SK-N-SH (cell line): ENCODE data around the gene STXBP6. TPM values are rescaled to one million over a fixed set of nuclear protein-coding genes. Genes with fewer than 3 reads are reported as not detected.

Source experiments
- CTCF ChIA-PET: fragments of 300-600, 350-600 bp; formaldehyde crosslinking; extraction: SDS; loops from one replicate; lab custom pipeline; 2021; lab: Yijun Ruan, JAX
- POLR2A ChIA-PET: fragments of 350-600 bp; sonication (Branson Sonifier 250); formaldehyde crosslinking; extraction: SDS; loops from one replicate; lab custom pipeline; 2020; ENCODE audit warnings: antibody characterized with exemption, inconsistent platforms; lab: Yijun Ruan, JAX
- DNase-seq: peaks from one replicate; pipeline ENCODE4 v3.0.0; 2012
- H2AFZ ChIP-seq: fragments of 200-600 bp; sonication (generic); 2 replicates; pipeline ENCODE4 v1.8.1; 2016; ENCODE audit warnings: antibody characterized with exemption, mild to moderate bottlenecking, low read depth
- H3F3A ChIP-seq: fragments of 200-600 bp; sonication (generic); replicated peaks from 2 replicates; pipeline ENCODE3; 2016; ENCODE audit warnings: antibody characterized with exemption, mild to moderate bottlenecking; ENCODE audit not compliant: insufficient read depth
- H3K27ac ChIP-seq, 2 experiments: fragments of 200-500 bp in 1 of 2; fragments of 200-600 bp in 1 of 2; sonication (Bioruptor generic) in 1 of 2; sonication (generic), shearing (Covaris generic) in 1 of 2; 2 replicates each; pipeline versions ENCODE4 v1.5.1 to v1.6.1; 2014 to 2016; ENCODE audit warnings: low read depth in 2 of 2, inconsistent platforms in 1 of 2, low read length in 1 of 2, mild to moderate bottlenecking in 1 of 2, mixed read lengths in 1 of 2
- H3K27me3 ChIP-seq: fragments of 200-600 bp; sonication (generic), shearing (Covaris generic); 2 replicates; pipeline ENCODE4 v1.6.1; 2016; ENCODE audit warnings: mixed run types; ENCODE audit not compliant: insufficient read depth
- H3K36me3 ChIP-seq, 2 experiments: fragments of 200-500 bp in 1 of 2; fragments of 200-600 bp in 1 of 2; sonication (Bioruptor generic) in 1 of 2; sonication (generic) in 1 of 2; replicated peaks in 1 of 2; 2 replicates each; pipeline versions ENCODE3 to v1.5.1; 2014 to 2016; ENCODE audit warnings: low read length in 1 of 2, mild to moderate bottlenecking in 1 of 2; ENCODE audit not compliant: insufficient read depth in 2 of 2, control insufficient read depth in 1 of 2
- H3K4me1 ChIP-seq, 2 experiments: fragments of 200-500 bp in 1 of 2; fragments of 200-600 bp in 1 of 2; sonication (Bioruptor generic) in 1 of 2; sonication (generic), shearing (Covaris generic) in 1 of 2; 2 replicates each; pipeline versions ENCODE4 v1.5.1 to v1.6.1; 2014 to 2016; ENCODE audit warnings: low read depth in 1 of 2, low read length in 1 of 2, mixed run types in 1 of 2; ENCODE audit not compliant: insufficient read depth in 2 of 2, control insufficient read depth in 1 of 2
- H3K4me2 ChIP-seq: fragments of 200-600 bp; sonication (generic), shearing (Covaris generic); 2 replicates; pipeline ENCODE4 v1.6.1; 2017; ENCODE audit warnings: mixed run types
- H3K4me3 ChIP-seq, 2 experiments: fragments of 200-500 bp in 1 of 2; fragments of 200-600 bp in 1 of 2; sonication (Bioruptor generic) in 1 of 2; sonication (generic), shearing (Covaris generic) in 1 of 2; 2 replicates each; pipeline versions ENCODE4 v1.5.1 to v1.8.1; 2014 to 2016; ENCODE audit warnings: low read depth in 2 of 2, inconsistent platforms in 1 of 2, low read length in 1 of 2, mild to moderate bottlenecking in 1 of 2, mixed read lengths in 1 of 2, moderate library complexity in 1 of 2
- H3K79me2 ChIP-seq: fragments of 200-600 bp; sonication (generic); 2 replicates; pipeline ENCODE4 v1.8.1; 2017; ENCODE audit warnings: mild to moderate bottlenecking; ENCODE audit not compliant: insufficient read depth
- H3K9ac ChIP-seq: fragments of 200-600 bp; sonication (generic); 2 replicates; pipeline ENCODE4 v1.6.1; 2017; ENCODE audit warnings: mixed run types
- H3K9me2 ChIP-seq: fragments of 200-600 bp; sonication (generic); 2 replicates; pipeline ENCODE4 v1.6.1; 2017; ENCODE audit warnings: mixed run types
- H3K9me3 ChIP-seq: fragments of 200-600 bp; sonication (generic); 2 replicates; pipeline ENCODE4 v1.6.1; 2017; ENCODE audit warnings: mixed run types, mild to moderate bottlenecking, moderate library complexity
- H4K20me1 ChIP-seq: fragments of 200-600 bp; sonication (generic); 2 replicates; pipeline ENCODE4 v1.6.1; 2017; ENCODE audit warnings: mild to moderate bottlenecking, mixed run types; ENCODE audit not compliant: insufficient read depth
- CHD2 ChIP-seq: fragments of 150-350 bp; IDR thresholded peaks from 2 replicates; pipeline ENCODE4 v1.6.1; 2018; ENCODE audit warnings: low read length; ENCODE audit not compliant: partially characterized antibody
- FOSL2 ChIP-seq: IDR thresholded peaks from 2 replicates; pipeline ENCODE4 v1.4.0; 2012; ENCODE audit warnings: low read depth, mild to moderate bottlenecking, moderate library complexity, borderline replicate concordance
- FOXJ3 ChIP-seq: sonication (generic); formaldehyde crosslinking; IDR thresholded peaks from 2 replicates; pipeline ENCODE4 v1.5.1; 2020; ENCODE audit warnings: mild to moderate bottlenecking, missing genetic modification reagents
- FOXM1 ChIP-seq: IDR thresholded peaks from 2 replicates; pipeline ENCODE4 v1.4.0; 2012; ENCODE audit warnings: low read depth, mild to moderate bottlenecking
- MEF2A ChIP-seq: IDR thresholded peaks from 2 replicates; pipeline ENCODE4 v1.4.0; 2012; ENCODE audit warnings: low read depth, borderline replicate concordance
- NRF1 ChIP-seq: IDR thresholded peaks from 2 replicates; pipeline ENCODE4 v1.6.1; 2012; ENCODE audit warnings: low read depth, mild to moderate bottlenecking, low read length
- RCOR1 ChIP-seq: fragments of 150-350 bp; IDR thresholded peaks from 2 replicates; pipeline ENCODE4 v1.6.1; 2017; ENCODE audit warnings: antibody characterized with exemption, low read length
- SIN3A ChIP-seq: IDR thresholded peaks from 2 replicates; pipeline ENCODE4 v1.6.1; 2012; ENCODE audit warnings: low read depth, mild to moderate bottlenecking, low read length, moderate library complexity, borderline replicate concordance
- SMC3 ChIP-seq: IDR thresholded peaks from 2 replicates; pipeline ENCODE4 v1.6.1; 2012; ENCODE audit warnings: low read depth, low read length, improper control_type of control experiment
- TAF1 ChIP-seq: IDR thresholded peaks from 2 replicates; pipeline ENCODE4 v1.6.1; 2012; ENCODE audit warnings: low read depth, mild to moderate bottlenecking, low read length, moderate library complexity, borderline replicate concordance
- TCF12 ChIP-seq: IDR thresholded peaks from 2 replicates; pipeline ENCODE4 v1.4.0; 2012
- TEAD4 ChIP-seq: IDR thresholded peaks from 2 replicates; pipeline ENCODE4 v1.4.0; 2012; ENCODE audit warnings: mild to moderate bottlenecking, borderline replicate concordance; ENCODE audit not compliant: insufficient read depth
- USF2 ChIP-seq: fragments of 150-350 bp; IDR thresholded peaks from 2 replicates; pipeline ENCODE4 v1.6.1; 2017; ENCODE audit warnings: antibody characterized with exemption, low read length, low read depth, borderline replicate concordance
- YY1 ChIP-seq: IDR thresholded peaks from 2 replicates; pipeline ENCODE4 v1.4.0; 2012; ENCODE audit warnings: low read depth, mild to moderate bottlenecking
- WGBS: methylation state at CpG from one replicate; pipeline ENCODE4 v1.1.6; 2017; ENCODE audit warnings: low lambda C conversion rate; 5-methylcytosine and 5-hydroxymethylcytosine counted together
- polyA plus RNA-seq, 3 experiments: library from polyadenylated mRNA; depleted of rRNA; stranded (reverse); fragments of >200 nt; gene quantifications; 2 replicates each; pipeline ENCODE4 v1.2.3, GENCODE V29; 2012
- TF ChIP-seq, protein P1 (sequence below): IDR thresholded peaks from 2 replicates; pipeline ENCODE4 v1.6.1; 2012; ENCODE audit warnings: mild to moderate bottlenecking, low read depth, low read length, moderate library complexity
- TF ChIP-seq, protein P2 (sequence below): fragments of 150-350 bp; IDR thresholded peaks from 2 replicates; pipeline ENCODE4 v1.6.1; 2016; ENCODE audit warnings: mild to moderate bottlenecking, low read depth, low read length
- TF ChIP-seq, protein P3 (sequence below): IDR thresholded peaks from 2 replicates; pipeline ENCODE4 v1.4.0; 2012; ENCODE audit warnings: low read depth, borderline replicate concordance

The STXBP6 gene
- polyA plus RNA-seq, 1 of the 3 experiments (the other 2 are of a cell fraction), result 0.16 TPM

DNA sequence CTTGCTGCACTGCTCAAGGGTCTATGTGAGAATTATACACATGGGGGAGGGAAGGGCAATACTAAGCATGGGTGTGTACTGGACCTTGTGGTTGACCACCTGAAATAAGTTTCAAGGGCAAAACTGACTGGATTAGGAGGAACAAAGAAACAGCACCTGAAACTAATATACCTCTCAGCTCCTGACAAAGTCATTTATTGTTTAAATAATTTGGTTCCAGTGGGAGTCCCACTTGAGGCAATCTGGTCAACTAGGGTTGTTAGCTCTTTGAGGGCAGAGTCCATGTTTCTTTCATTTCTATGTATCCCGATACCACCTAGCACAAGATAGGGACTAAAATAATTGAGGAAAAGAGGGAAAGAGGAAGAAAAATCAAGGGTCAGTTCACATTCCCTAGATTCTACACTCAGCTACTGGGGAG, 45.5 kb downstream of the STXBP6 start:
- Histone ChIP-seq H3K4me2 (no peak overlapping the region), H3K4me3 (no peak overlapping the region), H3F3A (no peaks in the 10 kb centered on the region), H3K27ac (no peak overlapping the region), H3K9me3 (no peaks in the 10 kb centered on the region), H3K4me1 (peaks cover 0 to 8% of the 10 kb centered on the region in 2 experiments; a peak in 1 of 4 replicates), H3K27me3 (peaks cover 2% of the 10 kb centered on the region; the same call in 1 of the 2 replicates), H2AFZ (no peak overlapping the region), H3K79me2 (no peaks in the 10 kb centered on the region), H4K20me1 (no peaks in the 10 kb centered on the region), H3K36me3 (no peaks in the 10 kb centered on the region), H3K9ac (no peak overlapping the region), H3K9me2 (no peaks in the 10 kb centered on the region)
- CTCF ChIA-PET, result no interaction called here
- POLR2A ChIA-PET, result no interaction called here
- no peak for DNase-seq
- TF ChIP-seq USF2 (no peak), YY1 (no peak), FOSL2 (no peak), SMC3 (no peak), NRF1 (no peak), TAF1 (no peak)
- TF ChIP-seq, protein P1, sequence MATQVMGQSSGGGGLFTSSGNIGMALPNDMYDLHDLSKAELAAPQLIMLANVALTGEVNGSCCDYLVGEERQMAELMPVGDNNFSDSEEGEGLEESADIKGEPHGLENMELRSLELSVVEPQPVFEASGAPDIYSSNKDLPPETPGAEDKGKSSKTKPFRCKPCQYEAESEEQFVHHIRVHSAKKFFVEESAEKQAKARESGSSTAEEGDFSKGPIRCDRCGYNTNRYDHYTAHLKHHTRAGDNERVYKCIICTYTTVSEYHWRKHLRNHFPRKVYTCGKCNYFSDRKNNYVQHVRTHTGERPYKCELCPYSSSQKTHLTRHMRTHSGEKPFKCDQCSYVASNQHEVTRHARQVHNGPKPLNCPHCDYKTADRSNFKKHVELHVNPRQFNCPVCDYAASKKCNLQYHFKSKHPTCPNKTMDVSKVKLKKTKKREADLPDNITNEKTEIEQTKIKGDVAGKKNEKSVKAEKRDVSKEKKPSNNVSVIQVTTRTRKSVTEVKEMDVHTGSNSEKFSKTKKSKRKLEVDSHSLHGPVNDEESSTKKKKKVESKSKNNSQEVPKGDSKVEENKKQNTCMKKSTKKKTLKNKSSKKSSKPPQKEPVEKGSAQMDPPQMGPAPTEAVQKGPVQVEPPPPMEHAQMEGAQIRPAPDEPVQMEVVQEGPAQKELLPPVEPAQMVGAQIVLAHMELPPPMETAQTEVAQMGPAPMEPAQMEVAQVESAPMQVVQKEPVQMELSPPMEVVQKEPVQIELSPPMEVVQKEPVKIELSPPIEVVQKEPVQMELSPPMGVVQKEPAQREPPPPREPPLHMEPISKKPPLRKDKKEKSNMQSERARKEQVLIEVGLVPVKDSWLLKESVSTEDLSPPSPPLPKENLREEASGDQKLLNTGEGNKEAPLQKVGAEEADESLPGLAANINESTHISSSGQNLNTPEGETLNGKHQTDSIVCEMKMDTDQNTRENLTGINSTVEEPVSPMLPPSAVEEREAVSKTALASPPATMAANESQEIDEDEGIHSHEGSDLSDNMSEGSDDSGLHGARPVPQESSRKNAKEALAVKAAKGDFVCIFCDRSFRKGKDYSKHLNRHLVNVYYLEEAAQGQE, result no peak
- TF ChIP-seq, protein P2, sequence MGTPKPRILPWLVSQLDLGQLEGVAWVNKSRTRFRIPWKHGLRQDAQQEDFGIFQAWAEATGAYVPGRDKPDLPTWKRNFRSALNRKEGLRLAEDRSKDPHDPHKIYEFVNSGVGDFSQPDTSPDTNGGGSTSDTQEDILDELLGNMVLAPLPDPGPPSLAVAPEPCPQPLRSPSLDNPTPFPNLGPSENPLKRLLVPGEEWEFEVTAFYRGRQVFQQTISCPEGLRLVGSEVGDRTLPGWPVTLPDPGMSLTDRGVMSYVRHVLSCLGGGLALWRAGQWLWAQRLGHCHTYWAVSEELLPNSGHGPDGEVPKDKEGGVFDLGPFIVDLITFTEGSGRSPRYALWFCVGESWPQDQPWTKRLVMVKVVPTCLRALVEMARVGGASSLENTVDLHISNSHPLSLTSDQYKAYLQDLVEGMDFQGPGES, result no peak
- TF ChIP-seq, protein P3, sequence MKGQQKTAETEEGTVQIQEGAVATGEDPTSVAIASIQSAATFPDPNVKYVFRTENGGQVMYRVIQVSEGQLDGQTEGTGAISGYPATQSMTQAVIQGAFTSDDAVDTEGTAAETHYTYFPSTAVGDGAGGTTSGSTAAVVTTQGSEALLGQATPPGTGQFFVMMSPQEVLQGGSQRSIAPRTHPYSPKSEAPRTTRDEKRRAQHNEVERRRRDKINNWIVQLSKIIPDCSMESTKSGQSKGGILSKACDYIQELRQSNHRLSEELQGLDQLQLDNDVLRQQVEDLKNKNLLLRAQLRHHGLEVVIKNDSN, result no peak
- 5% methylated on average over 1 of the region's 1 CpG for WGBS

DNA sequence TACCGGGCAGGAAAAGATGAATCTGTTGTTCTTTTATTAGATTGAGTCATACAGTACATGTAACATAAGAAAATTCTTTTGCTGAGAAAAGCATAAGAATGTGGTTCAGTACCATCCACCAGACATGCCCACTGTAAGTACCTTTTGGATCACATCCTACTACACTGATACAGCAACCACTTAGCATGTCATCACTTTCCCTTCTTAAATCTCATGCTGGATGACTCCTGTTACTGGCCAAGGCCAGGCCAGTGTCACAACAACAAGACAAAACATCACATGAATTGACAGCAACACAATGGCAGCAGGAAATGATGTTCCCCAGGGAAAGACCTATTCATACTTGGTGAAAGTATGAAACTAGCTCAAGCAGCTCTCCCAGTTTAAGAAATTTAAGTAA, 46.4 kb downstream of the STXBP6 start:
- 5% methylated on average over 1 of the region's 1 CpG for WGBS
- Histone ChIP-seq H3K4me2 (no peak overlapping the region), H3K27me3 (no peaks in the 10 kb centered on the region; the same call in 1 of the 2 replicates), H3F3A (no peaks in the 10 kb centered on the region), H3K9ac (no peak overlapping the region), H3K9me3 (no peaks in the 10 kb centered on the region), H3K4me3 (no peak overlapping the region), H3K36me3 (no peaks in the 10 kb centered on the region), H2AFZ (no peak overlapping the region), H4K20me1 (no peaks in the 10 kb centered on the region), H3K27ac (no peak overlapping the region), H3K4me1 (peaks cover 0 to 8% of the 10 kb centered on the region in 2 experiments; a peak in 1 of 4 replicates), H3K79me2 (no peaks in the 10 kb centered on the region), H3K9me2 (no peaks in the 10 kb centered on the region)
- no peak for DNase-seq
- ChIA-PET CTCF (interaction anchor here (0.6 kb wide), 1 partner anchor 125 kb away, joined by 3 read pairs; no protein-coding TSS in a partner anchor), POLR2A (no interaction called here)
- no peak for TF ChIP-seq TCF12
- no peak for TF ChIP-seq TEAD4
- no peak for TF ChIP-seq FOXM1
- TF ChIP-seq, protein P2, result no peak
- no peak for TF ChIP-seq TAF1
- TF ChIP-seq NRF1, result no peak
- no peak for TF ChIP-seq FOSL2
- TF ChIP-seq RCOR1, result no peak
- TF ChIP-seq CHD2, result no peak
- no peak for TF ChIP-seq USF2
- no peak for TF ChIP-seq MEF2A
- TF ChIP-seq FOXJ3 (CRISPR knock-in tag), result no peak
- TF ChIP-seq SIN3A, result no peak
